IPS DF 19.7 (cell line): ENCODE results near the gene NFATC2.

Source experiments
- DNase-seq: peaks from one replicate; pipeline ENCODE4 v3.0.0-alpha.2; 2013; ENCODE audit warnings: low read depth, low spot score

NFATC2 gene

GRCh38 chr20:51514249-51514648 lies 28.3 kb downstream of the NFATC2 start:
- no peak for DNase-seq

- no peak for DNase-seq
These were observed 29.0 kb downstream of the NFATC2 start for GRCh38 chr20:51513545-51513944.

GRCh38 chr20:51512645-51513044 lies 29.9 kb downstream of the NFATC2 start:
- no peak for DNase-seq

GRCh38 chr20:51511861-51512619 lies 30.5 kb downstream of the NFATC2 start:
- DNase-seq = no peak

GRCh38 chr20:51510936-51511605 lies 31.4 kb downstream of the NFATC2 start:
- no peak for DNase-seq

GRCh38 chr20:51510169-51510568 lies 32.4 kb downstream of the NFATC2 start:
- DNase-seq = no peak

GRCh38 chr20:51509208-51509607 lies 33.3 kb downstream of the NFATC2 start:
- no peak for DNase-seq

- no peak for DNase-seq
These were observed 33.7 kb downstream of the NFATC2 start for GRCh38 chr20:51508780-51509179.

- no peak for DNase-seq
These were observed 34.4 kb downstream of the NFATC2 start for GRCh38 chr20:51508158-51508557.

GRCh38 chr20:51507216-51508036 lies 35.1 kb downstream of the NFATC2 start:
- DNase-seq = no peak

GRCh38 chr20:51506527-51507215 lies 35.8 kb downstream of the NFATC2 start:
- DNase-seq = no peak

- no peak for DNase-seq
These were observed 37.0 kb downstream of the NFATC2 start for GRCh38 chr20:51505566-51505965.

- no peak for DNase-seq
These were observed 39.1 kb downstream of the NFATC2 start for GRCh38 chr20:51503376-51503775.

- no peak for DNase-seq
These were observed 41.6 kb downstream of the NFATC2 start for GRCh38 chr20:51500936-51501335.

GRCh38 chr20:51500311-51500710 lies 42.2 kb downstream of the NFATC2 start:
- DNase-seq = no peak

- no peak for DNase-seq
These were observed 43.6 kb downstream of the NFATC2 start for GRCh38 chr20:51498765-51499540.

GRCh38 chr20:51497542-51498467 lies 44.7 kb downstream of the NFATC2 start:
- no peak for DNase-seq

GRCh38 chr20:51496964-51497363 lies 45.6 kb downstream of the NFATC2 start:
- DNase-seq = no peak

GRCh38 chr20:51495921-51496545 lies 46.5 kb downstream of the NFATC2 start:
- no peak for DNase-seq
